Esophagus muscularis mucosa (tissue), 3 donors: ENCODE data around the gene GMDS.

Experiments
- POLR2A ChIP-seq: fragments of 450-650 bp; IDR thresholded peaks from one replicate; pipeline ENCODE4 v1.6.1; 2017; ENCODE audit warnings: antibody characterized with exemption, moderate library complexity, mild to moderate bottlenecking, low read depth
- POLR2AphosphoS5 ChIP-seq, 2 donors: sonication (generic); formaldehyde crosslinking; IDR thresholded peaks; one replicate each; pipeline ENCODE4 v1.6.1; 2017; ENCODE audit warnings: antibody characterized with exemption in 2 of 2
- TF ChIP-seq, protein P1 (sequence below), 3 experiments: fragments of 200-600 bp in 2 of 3; fragments of 450-650 bp in 1 of 3; sonication (generic) in 2 of 3; IDR thresholded peaks; one replicate each; pipeline ENCODE4 v1.5.1; 2017 to 2019; ENCODE audit warnings: antibody characterized with exemption in 3 of 3, mild to moderate bottlenecking in 2 of 3, moderate library complexity in 1 of 3

DNA sequence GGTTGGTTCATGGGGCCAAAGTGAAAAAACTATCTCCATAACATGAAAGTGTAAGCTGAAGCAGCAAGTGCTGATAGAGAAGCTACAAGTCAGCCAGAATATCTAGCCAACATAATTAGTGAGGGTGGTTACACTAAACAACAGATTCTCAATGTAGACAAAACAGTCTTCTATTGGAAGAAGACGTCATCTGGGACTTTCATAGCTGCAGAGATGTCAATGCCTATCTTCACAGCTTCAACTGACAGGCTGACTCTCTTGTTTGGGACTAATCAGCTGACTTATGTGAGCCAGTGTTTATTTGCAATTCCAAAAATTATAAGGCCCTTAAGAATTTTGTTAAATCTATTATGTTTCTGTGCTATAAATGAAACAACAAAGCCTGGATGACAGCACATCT, 63.2 kb downstream of the GMDS start:
- TF ChIP-seq, protein P1, sequence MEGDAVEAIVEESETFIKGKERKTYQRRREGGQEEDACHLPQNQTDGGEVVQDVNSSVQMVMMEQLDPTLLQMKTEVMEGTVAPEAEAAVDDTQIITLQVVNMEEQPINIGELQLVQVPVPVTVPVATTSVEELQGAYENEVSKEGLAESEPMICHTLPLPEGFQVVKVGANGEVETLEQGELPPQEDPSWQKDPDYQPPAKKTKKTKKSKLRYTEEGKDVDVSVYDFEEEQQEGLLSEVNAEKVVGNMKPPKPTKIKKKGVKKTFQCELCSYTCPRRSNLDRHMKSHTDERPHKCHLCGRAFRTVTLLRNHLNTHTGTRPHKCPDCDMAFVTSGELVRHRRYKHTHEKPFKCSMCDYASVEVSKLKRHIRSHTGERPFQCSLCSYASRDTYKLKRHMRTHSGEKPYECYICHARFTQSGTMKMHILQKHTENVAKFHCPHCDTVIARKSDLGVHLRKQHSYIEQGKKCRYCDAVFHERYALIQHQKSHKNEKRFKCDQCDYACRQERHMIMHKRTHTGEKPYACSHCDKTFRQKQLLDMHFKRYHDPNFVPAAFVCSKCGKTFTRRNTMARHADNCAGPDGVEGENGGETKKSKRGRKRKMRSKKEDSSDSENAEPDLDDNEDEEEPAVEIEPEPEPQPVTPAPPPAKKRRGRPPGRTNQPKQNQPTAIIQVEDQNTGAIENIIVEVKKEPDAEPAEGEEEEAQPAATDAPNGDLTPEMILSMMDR (IDR thresholded peaks at IDR 0.05) = no peak
- TF ChIP-seq POLR2A (no peak), POLR2AphosphoS5 (IDR thresholded peaks at IDR 0.05) (no peak)
